ENCODE results near the gene AQP7. TPM values are rescaled to one million over a fixed set of nuclear protein-coding genes. Genes with fewer than 3 reads are reported as not detected.

The AQP7 gene
- total RNA-seq, 2 donors from 2014 or later = 4.2 to 29.7 TPM

- TF ChIP-seq CTCF (IDR thresholded peaks at IDR 0.05) (no peak), POLR2A (IDR thresholded peaks at IDR 0.05) (no peak)
- H3K4me3 ChIP-seq = no peak overlapping the region
These were observed 39.8 kb upstream of the AQP7 start for GRCh38 chr9:33442125-33442524.

GRCh38 chr9:33440609-33441008 lies 38.2 kb upstream of the AQP7 start:
- no peak for ATAC-seq
- no peaks in the 10 kb centered on the region for H3K9me3 ChIP-seq
- TF ChIP-seq CTCF (IDR thresholded peaks at IDR 0.05) = no peak
- no peak for TF ChIP-seq POLR2A (IDR thresholded peaks at IDR 0.05)
- H3K36me3 ChIP-seq (replicated peaks in 1 of 2; ENCODE audit: insufficient read depth in 1 of 2, low read depth in 2 of 2) = peaks cover 0 to 4% of the 10 kb centered on the region in 2 donors
- WGBS, 2 donors = 89% methylated on average over 1 of the region's 1 CpG; no CpG with 5 or more reads in 1 of the 2 donors
- peaks cover 20% of the 10 kb centered on the region for H3K4me1 ChIP-seq
- H3K27ac ChIP-seq = no peak overlapping the region
- no peak overlapping the region for H3K4me3 ChIP-seq
- DNase-seq = no peak
- intact Hi-C loops (cut with DNase I) = no loop called here
- no peaks in the 10 kb centered on the region for H3K27me3 ChIP-seq

More at GRCh38 chr9:33442125-33442524, 39.8 kb upstream of the AQP7 start:
- Histone ChIP-seq H3K27ac (no peak overlapping the region), H3K36me3 (replicated peaks in 1 of 2; ENCODE audit: insufficient read depth in 1 of 2, low read depth in 2 of 2) (peaks cover 0 to 4% of the 10 kb centered on the region in 2 donors), H3K27me3 (no peaks in the 10 kb centered on the region), H3K9me3 (no peaks in the 10 kb centered on the region), H3K4me1 (peaks cover 35% of the 10 kb centered on the region)
- WGBS, 2 donors = 95 to 96% methylated on average over 12 to 13 of the region's 15 CpGs
- intact Hi-C loops (cut with DNase I) = no loop called here
- ATAC-seq = no peak
- no peak for DNase-seq

- no peak for DNase-seq
- Histone ChIP-seq H3K4me3 (no peak overlapping the region), H3K27me3 (no peaks in the 10 kb centered on the region)
These were observed 37.8 kb upstream of the AQP7 start for GRCh38 chr9:33440204-33440603.

GRCh38 chr9:33439731-33440130 lies 37.4 kb upstream of the AQP7 start:
- Histone ChIP-seq H3K27ac (no peak overlapping the region), H3K27me3 (no peaks in the 10 kb centered on the region), H3K9me3 (no peaks in the 10 kb centered on the region), H3K4me3 (no peak overlapping the region), H3K36me3 (replicated peaks in 1 of 2; ENCODE audit: insufficient read depth in 1 of 2, low read depth in 2 of 2) (peaks cover 0 to 4% of the 10 kb centered on the region in 2 donors), H3K4me1 (peaks cover 11% of the 10 kb centered on the region)
- 53 to 68% methylated on average over 6 of the region's 6 CpGs for WGBS, 2 donors
- intact Hi-C loops (cut with DNase I) = no loop called here
- TF ChIP-seq CTCF (IDR thresholded peaks at IDR 0.05) (no peak), POLR2A (IDR thresholded peaks at IDR 0.05) (no peak)
- peak in 1 of 4 donors; percentile 40 for DNase-seq
- ATAC-seq = peak; percentile 43

More at GRCh38 chr9:33440204-33440603, 37.8 kb upstream of the AQP7 start:
- WGBS, 2 donors = 88 to 91% methylated on average over 7 of the region's 7 CpGs
- intact Hi-C loops (cut with DNase I) = no loop called here
- no peak for ATAC-seq
- peaks cover 16% of the 10 kb centered on the region for H3K4me1 ChIP-seq
- peaks cover 0 to 4% of the 10 kb centered on the region in 2 donors for H3K36me3 ChIP-seq (replicated peaks in 1 of 2; ENCODE audit: insufficient read depth in 1 of 2, low read depth in 2 of 2)
- TF ChIP-seq CTCF (IDR thresholded peaks at IDR 0.05) (no peak), POLR2A (IDR thresholded peaks at IDR 0.05) (no peak)
- H3K9me3 ChIP-seq = no peaks in the 10 kb centered on the region
- no peak overlapping the region for H3K27ac ChIP-seq

- no peaks in the 10 kb centered on the region for H3K27me3 ChIP-seq
- no peak overlapping the region for H3K4me3 ChIP-seq
- no peak for ATAC-seq
- no peak overlapping the region for H3K27ac ChIP-seq
- TF ChIP-seq CTCF (IDR thresholded peaks at IDR 0.05) = no peak
- no peak for TF ChIP-seq POLR2A (IDR thresholded peaks at IDR 0.05)
- intact Hi-C loops (cut with DNase I) = no loop called here
- no peak for DNase-seq
- 77 to 78% methylated on average over 7 of the region's 7 CpGs for WGBS, 2 donors
- peaks cover 0 to 4% of the 10 kb centered on the region in 2 donors for H3K36me3 ChIP-seq (replicated peaks in 1 of 2; ENCODE audit: insufficient read depth in 1 of 2, low read depth in 2 of 2)
- peaks cover 8% of the 10 kb centered on the region for H3K4me1 ChIP-seq
- no peaks in the 10 kb centered on the region for H3K9me3 ChIP-seq
These were observed 36.7 kb upstream of the AQP7 start for GRCh38 chr9:33438926-33439680.
